K562 (cell line): ENCODE data around the gene WTAP. TPM values are rescaled to one million over a fixed set of nuclear protein-coding genes. Genes with fewer than 3 reads are reported as not detected.
A peak's percentile ranks its signal among the peaks of the same experiment; 100 is the strongest.

ENCODE experiments used
- ESRRA ChIP-seq: fragments of 450-650 bp; IDR thresholded peaks from 2 replicates; pipeline ENCODE4 v1.6.1; 2014; ENCODE audit warnings: low read depth, mild to moderate bottlenecking, moderate library complexity, borderline replicate concordance
- FOS ChIP-seq: IDR thresholded peaks from 3 replicates; pipeline ENCODE4 v1.6.1; 2011; ENCODE audit not compliant: insufficient read length; ENCODE audit errors: extremely low read depth
- HNRNPUL1 ChIP-seq: fragments of 200-400 bp; formaldehyde crosslinking; IDR thresholded peaks from 2 replicates; pipeline ENCODE4 v1.6.1; 2017; ENCODE audit warnings: low read length
- MEF2D ChIP-seq: conservative IDR thresholded peaks from 2 replicates; pipeline ENCODE4 v1.6.1; 2016; ENCODE audit warnings: low read depth, missing genetic modification characterization, missing compliant biosample characterization
- MTA3 ChIP-seq: fragments of 450-650 bp; formaldehyde crosslinking; IDR thresholded peaks from 2 replicates; pipeline ENCODE4 v1.6.1; 2017; ENCODE audit warnings: mild to moderate bottlenecking, borderline replicate concordance
- NCOA1 ChIP-seq: fragments of 450-650 bp; IDR thresholded peaks from 2 replicates; pipeline ENCODE4 v1.6.1; 2016; ENCODE audit warnings: low read depth
- NR4A1 ChIP-seq, 2 experiments: fragments of 250-450 bp in 1 of 2; fragments of 450-650 bp in 1 of 2; sonication (Bioruptor Pico) in 1 of 2; IDR thresholded peaks; 2 replicates each; pipeline versions ENCODE4 v1.4.0 to v1.6.1; 2016 to 2020; ENCODE audit warnings: mild to moderate bottlenecking in 2 of 2, missing compliant biosample characterization in 1 of 2, missing genetic modification characterization in 1 of 2, moderate library complexity in 1 of 2
- RFX5 ChIP-seq: IDR thresholded peaks from 2 replicates; pipeline ENCODE4 v1.6.1; 2011; ENCODE audit warnings: low read depth, mild to moderate bottlenecking, improper control_type of control experiment, low read length
- SMARCC2 ChIP-seq: fragments of 450-650 bp; IDR thresholded peaks from 2 replicates; pipeline ENCODE4 v1.6.1; 2017; ENCODE audit warnings: antibody characterized with exemption, moderate library complexity, mild to moderate bottlenecking, low read depth
- TBP ChIP-seq: optimal IDR thresholded peaks from 2 replicates; pipeline ENCODE3; 2011; ENCODE audit warnings: low read depth, low read length, improper control_type of control experiment
- TCF7 ChIP-seq: sonication (generic); IDR thresholded peaks from 2 replicates; pipeline ENCODE4 v1.6.1; 2016; ENCODE audit warnings: antibody characterized with exemption, borderline replicate concordance
- polyA plus RNA-seq, 8 experiments: library from polyadenylated mRNA; depleted of rRNA in 4 of 8; stranded (reverse) in 5 of 8; unstranded in 3 of 8; fragments of >200 nt; fragmentation: Nextera tagmentation in 2 of 8; fragmentation: Illumina TruSeq in 1 of 8; extraction: Ambion mirVana in 2 of 8; extraction: Trizol in 1 of 8; gene quantifications; 2 replicates each; pipeline versions ENCODE4 v1.2.1 to v1.2.3, GENCODE V29; 2011 to 2014; ENCODE audit warnings: inconsistent platforms in 1 of 8, missing spikeins in 1 of 8
- total RNA-seq, 7 experiments: library from RNA; depleted of rRNA in 6 of 7; stranded (reverse); fragments of >200 nt in 6 of 7; fragmentation: Illumina TruSeq in 2 of 7; extraction: Trizol in 2 of 7; gene quantifications; 2 replicates each; pipeline versions ENCODE4 v1.2.1 to v1.2.3, GENCODE V29; 2011 to 2021; ENCODE audit warnings: low replicate concordance in 1 of 7
- TF ChIP-seq, protein P1 (sequence below): fragments of 150-350 bp; conservative IDR thresholded peaks from 2 replicates; pipeline ENCODE4 v1.6.1; 2014; ENCODE audit warnings: low read length
- TF ChIP-seq, protein P2 (sequence below), 2 experiments: fragments of 200-800 bp in 1 of 2; sonication (Bioruptor generic) in 1 of 2; sonication (generic) in 1 of 2; formaldehyde crosslinking in 1 of 2; IDR thresholded peaks in 1 of 2; conservative IDR thresholded peaks in 1 of 2; 2 replicates each; pipeline versions ENCODE4 v1.5.0 to v1.6.1; 2016 to 2020; ENCODE audit warnings: missing compliant biosample characterization in 1 of 2, missing genetic modification characterization in 1 of 2, missing genetic modification reagents in 1 of 2
- TF ChIP-seq, protein P3 (sequence below): sonication (generic); formaldehyde crosslinking; IDR thresholded peaks from 2 replicates; pipeline ENCODE4 v1.8.1; 2023; ENCODE audit warnings: mild to moderate bottlenecking, missing genetic modification reagents
- TF ChIP-seq, protein P4 (sequence below), 2 experiments: fragments of 450-650 bp; IDR thresholded peaks; 2 replicates each; pipeline ENCODE4 v1.6.1; 2016
- TF ChIP-seq, protein P5 (sequence below): sonication (generic); formaldehyde crosslinking; IDR thresholded peaks from 2 replicates; pipeline ENCODE4 v1.5.0; 2020; ENCODE audit warnings: missing genetic modification reagents

Gene WTAP
- total and polyA plus RNA-seq, 9 of the 15 experiments (the other 6 are each of a cell fraction or from before 2014, with no cell fraction given), result 52.4 to 156 (median 110) TPM

DNA sequence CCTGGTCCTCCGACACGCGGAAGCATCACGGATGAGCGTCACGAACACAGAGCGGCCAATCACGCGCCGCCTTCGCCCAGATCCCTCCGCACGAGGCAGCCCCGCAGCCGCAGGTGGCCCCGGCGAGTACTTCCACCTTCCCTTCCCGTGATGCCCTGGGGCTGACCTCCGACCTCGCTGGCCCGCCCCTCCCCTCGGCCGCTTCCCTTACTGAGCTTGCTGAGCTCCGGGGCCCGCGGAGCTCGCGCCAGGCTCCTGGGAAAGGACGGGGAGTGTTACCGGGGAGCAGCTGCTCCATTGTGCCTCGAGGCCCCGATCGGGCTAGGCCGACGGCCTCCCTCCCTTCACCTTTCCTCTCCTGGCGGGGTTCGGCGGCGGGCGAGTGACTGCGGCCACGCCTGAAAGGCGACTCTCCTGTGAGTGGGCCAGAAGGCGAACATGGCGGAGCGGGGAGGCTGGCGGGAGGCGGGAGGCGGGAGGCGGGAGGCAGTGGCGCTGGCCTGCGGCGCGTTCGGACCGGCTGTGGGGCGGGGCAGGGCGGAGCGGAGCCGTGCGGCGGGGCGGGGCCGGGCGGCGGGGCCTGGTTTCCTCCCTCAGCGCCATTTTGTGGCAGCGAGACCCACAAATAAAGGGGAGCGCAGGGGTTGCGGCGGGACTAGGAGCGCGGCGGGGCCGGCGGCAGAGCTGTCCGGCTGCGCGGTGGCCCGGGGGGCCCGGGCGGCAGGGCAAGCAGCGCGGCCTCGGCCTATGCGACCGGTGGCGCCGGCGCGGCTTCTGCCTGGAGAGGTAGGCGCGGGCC lies at the start of gene WTAP (continued):
- TF ChIP-seq NR4A1 (CRISPR knock-in tag; IDR thresholded peaks at IDR 0.05), result peak; percentile 49; the same call in 1 of the 2 replicates
- peak; percentile 2 for TF ChIP-seq NR4A1 (tag; IDR thresholded peaks at IDR 0.05)
- no peak for TF ChIP-seq RFX5
- peak; percentile 88 for TF ChIP-seq ESRRA
- TF ChIP-seq, protein P1, sequence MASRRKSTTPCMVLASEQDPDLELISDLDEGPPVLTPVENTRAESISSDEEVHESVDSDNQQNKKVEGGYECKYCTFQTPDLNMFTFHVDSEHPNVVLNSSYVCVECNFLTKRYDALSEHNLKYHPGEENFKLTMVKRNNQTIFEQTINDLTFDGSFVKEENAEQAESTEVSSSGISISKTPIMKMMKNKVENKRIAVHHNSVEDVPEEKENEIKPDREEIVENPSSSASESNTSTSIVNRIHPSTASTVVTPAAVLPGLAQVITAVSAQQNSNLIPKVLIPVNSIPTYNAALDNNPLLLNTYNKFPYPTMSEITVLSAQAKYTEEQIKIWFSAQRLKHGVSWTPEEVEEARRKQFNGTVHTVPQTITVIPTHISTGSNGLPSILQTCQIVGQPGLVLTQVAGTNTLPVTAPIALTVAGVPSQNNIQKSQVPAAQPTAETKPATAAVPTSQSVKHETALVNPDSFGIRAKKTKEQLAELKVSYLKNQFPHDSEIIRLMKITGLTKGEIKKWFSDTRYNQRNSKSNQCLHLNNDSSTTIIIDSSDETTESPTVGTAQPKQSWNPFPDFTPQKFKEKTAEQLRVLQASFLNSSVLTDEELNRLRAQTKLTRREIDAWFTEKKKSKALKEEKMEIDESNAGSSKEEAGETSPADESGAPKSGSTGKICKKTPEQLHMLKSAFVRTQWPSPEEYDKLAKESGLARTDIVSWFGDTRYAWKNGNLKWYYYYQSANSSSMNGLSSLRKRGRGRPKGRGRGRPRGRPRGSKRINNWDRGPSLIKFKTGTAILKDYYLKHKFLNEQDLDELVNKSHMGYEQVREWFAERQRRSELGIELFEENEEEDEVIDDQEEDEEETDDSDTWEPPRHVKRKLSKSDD, result no peak
- peak; percentile 96 for TF ChIP-seq MTA3
- TF ChIP-seq, protein P2, sequence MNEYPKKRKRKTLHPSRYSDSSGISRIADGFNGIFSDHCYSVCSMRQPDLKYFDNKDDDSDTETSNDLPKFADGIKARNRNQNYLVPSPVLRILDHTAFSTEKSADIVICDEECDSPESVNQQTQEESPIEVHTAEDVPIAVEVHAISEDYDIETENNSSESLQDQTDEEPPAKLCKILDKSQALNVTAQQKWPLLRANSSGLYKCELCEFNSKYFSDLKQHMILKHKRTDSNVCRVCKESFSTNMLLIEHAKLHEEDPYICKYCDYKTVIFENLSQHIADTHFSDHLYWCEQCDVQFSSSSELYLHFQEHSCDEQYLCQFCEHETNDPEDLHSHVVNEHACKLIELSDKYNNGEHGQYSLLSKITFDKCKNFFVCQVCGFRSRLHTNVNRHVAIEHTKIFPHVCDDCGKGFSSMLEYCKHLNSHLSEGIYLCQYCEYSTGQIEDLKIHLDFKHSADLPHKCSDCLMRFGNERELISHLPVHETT (CRISPR knock-in tag; conservative IDR thresholded peaks at IDR 0.05 in 1 of 2, IDR thresholded peaks at IDR 0.05 in 1 of 2), result peak in 1 of 2 experiments; percentile 97; a peak in 2 of 4 replicates
- peak; percentile 27; the same call in 1 of the 2 replicates for TF ChIP-seq NCOA1
- TF ChIP-seq TCF7, result peak; percentile 67
- TF ChIP-seq TBP, result peak; percentile 85
- TF ChIP-seq MEF2D, result peak; percentile 68
- no peak for TF ChIP-seq HNRNPUL1
- TF ChIP-seq, protein P3, sequence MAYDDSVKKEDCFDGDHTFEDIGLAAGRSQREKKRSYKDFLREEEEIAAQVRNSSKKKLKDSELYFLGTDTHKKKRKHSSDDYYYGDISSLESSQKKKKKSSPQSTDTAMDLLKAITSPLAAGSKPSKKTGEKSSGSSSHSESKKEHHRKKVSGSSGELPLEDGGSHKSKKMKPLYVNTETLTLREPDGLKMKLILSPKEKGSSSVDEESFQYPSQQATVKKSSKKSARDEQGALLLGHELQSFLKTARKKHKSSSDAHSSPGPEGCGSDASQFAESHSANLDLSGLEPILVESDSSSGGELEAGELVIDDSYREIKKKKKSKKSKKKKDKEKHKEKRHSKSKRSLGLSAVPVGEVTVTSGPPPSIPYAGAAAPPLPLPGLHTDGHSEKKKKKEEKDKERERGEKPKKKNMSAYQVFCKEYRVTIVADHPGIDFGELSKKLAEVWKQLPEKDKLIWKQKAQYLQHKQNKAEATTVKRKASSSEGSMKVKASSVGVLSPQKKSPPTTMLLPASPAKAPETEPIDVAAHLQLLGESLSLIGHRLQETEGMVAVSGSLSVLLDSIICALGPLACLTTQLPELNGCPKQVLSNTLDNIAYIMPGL (CRISPR knock-in tag), result peak; percentile 91
- TF ChIP-seq, protein P4, sequence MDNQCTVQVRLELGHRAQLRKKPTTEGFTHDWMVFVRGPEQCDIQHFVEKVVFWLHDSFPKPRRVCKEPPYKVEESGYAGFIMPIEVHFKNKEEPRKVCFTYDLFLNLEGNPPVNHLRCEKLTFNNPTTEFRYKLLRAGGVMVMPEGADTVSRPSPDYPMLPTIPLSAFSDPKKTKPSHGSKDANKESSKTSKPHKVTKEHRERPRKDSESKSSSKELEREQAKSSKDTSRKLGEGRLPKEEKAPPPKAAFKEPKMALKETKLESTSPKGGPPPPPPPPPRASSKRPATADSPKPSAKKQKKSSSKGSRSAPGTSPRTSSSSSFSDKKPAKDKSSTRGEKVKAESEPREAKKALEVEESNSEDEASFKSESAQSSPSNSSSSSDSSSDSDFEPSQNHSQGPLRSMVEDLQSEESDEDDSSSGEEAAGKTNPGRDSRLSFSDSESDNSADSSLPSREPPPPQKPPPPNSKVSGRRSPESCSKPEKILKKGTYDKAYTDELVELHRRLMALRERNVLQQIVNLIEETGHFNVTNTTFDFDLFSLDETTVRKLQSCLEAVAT (IDR thresholded peaks at IDR 0.05), result peak in 1 of 2 experiments; percentile 87; a peak in 1 of 4 replicates
- TF ChIP-seq, protein P5, sequence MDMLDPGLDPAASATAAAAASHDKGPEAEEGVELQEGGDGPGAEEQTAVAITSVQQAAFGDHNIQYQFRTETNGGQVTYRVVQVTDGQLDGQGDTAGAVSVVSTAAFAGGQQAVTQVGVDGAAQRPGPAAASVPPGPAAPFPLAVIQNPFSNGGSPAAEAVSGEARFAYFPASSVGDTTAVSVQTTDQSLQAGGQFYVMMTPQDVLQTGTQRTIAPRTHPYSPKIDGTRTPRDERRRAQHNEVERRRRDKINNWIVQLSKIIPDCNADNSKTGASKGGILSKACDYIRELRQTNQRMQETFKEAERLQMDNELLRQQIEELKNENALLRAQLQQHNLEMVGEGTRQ (CRISPR knock-in tag), result peak; percentile 69
- no peak for TF ChIP-seq SMARCC2
- peak; percentile 61 for TF ChIP-seq FOS
